Lower lobe of right lung (tissue), 2 donors: ENCODE results near the gene CEACAM4. TPM values are rescaled to one million over a fixed set of nuclear protein-coding genes. Genes with fewer than 3 reads are reported as not detected.

Experiments used
- ATAC-seq, 2 donors: fragments of 200-7000 bp; cut with Tn5 transposase; one replicate each; pipeline ENCODE4 v1.9.1; 2020 to 2022; ENCODE audit warnings: mild to moderate bottlenecking in 2 of 2, moderate library complexity in 2 of 2
- DNase-seq: peaks from one replicate; pipeline ENCODE4 v3.0.0-alpha.2; 2020
- H3K27ac ChIP-seq: fragments of 200-600 bp; one replicate; pipeline ENCODE4 v1.8.0; 2022
- H3K27me3 ChIP-seq: fragments of 200-600 bp; one replicate; pipeline ENCODE4 v1.8.0; 2022; ENCODE audit warnings: low read depth
- H3K36me3 ChIP-seq: fragments of 200-600 bp; one replicate; pipeline ENCODE4 v1.8.0; 2022; ENCODE audit warnings: mild to moderate bottlenecking
- H3K4me1 ChIP-seq: fragments of 200-600 bp; one replicate; pipeline ENCODE4 v1.8.0; 2022
- H3K4me3 ChIP-seq: fragments of 200-600 bp; one replicate; pipeline ENCODE4 v1.8.0; 2022; ENCODE audit warnings: mild to moderate bottlenecking
- H3K9me3 ChIP-seq: fragments of 200-600 bp; one replicate; pipeline ENCODE4 v1.8.0; 2022
- CTCF ChIP-seq: fragments of 200-600 bp; IDR thresholded peaks from one replicate; pipeline ENCODE4 v1.8.0; 2022; ENCODE audit warnings: antibody characterized with exemption, mild to moderate bottlenecking
- intact Hi-C: fragments of 100-400 bp; cut with DNase I; formaldehyde crosslinking; loops from one replicate; pipeline ENCODE4 v1.11.0; 2022
- total RNA-seq: library from RNA; stranded (reverse); fragmentation: NEBNext Ultra II Directional; extraction: Animal tissue kit (Norgen Biotek cat#: 25700); gene quantifications from one replicate; pipeline ENCODE4 v1.2.1, GENCODE V29; 2021
- donor health status: DM: no; HTN: yes; CAD: no; lungs with severe emphysema.

Gene CEACAM4
- total RNA-seq, 1 donor from 2014 or later = 5.6 TPM

GRCh38 chr19:41623360-41623759, 3.5 kb downstream of the CEACAM4 start:
- Histone ChIP-seq H3K4me3 (no peak overlapping the region), H3K36me3 (no peaks in the 10 kb centered on the region), H3K9me3 (no peaks in the 10 kb centered on the region), H3K27me3 (peaks cover 23% of the 10 kb centered on the region), H3K4me1 (peaks cover 9% of the 10 kb centered on the region), H3K27ac (no peak overlapping the region)
- intact Hi-C loops = no loop called here
- DNase-seq (no peak), ATAC-seq (no peak)
- no peak for TF ChIP-seq CTCF

- DNase-seq (no peak), ATAC-seq (peak; percentile 42 to 47)
- no peak overlapping the region for H3K4me3 ChIP-seq
- H3K9me3 ChIP-seq = no peaks in the 10 kb centered on the region
- H3K36me3 ChIP-seq = no peaks in the 10 kb centered on the region
- H3K27me3 ChIP-seq = peaks cover 9% of the 10 kb centered on the region
- H3K4me1 ChIP-seq = peaks cover under 1% of the 10 kb centered on the region
- intact Hi-C loops = no loop called here
- TF ChIP-seq CTCF = no peak
- no peak overlapping the region for H3K27ac ChIP-seq
Measured at GRCh38 chr19:41621654-41622053, 5.2 kb downstream of the CEACAM4 start.

- Histone ChIP-seq H3K27me3 (peaks cover 9% of the 10 kb centered on the region), H3K27ac (no peak overlapping the region), H3K9me3 (no peaks in the 10 kb centered on the region), H3K4me1 (no peaks in the 10 kb centered on the region), H3K4me3 (no peak overlapping the region), H3K36me3 (no peaks in the 10 kb centered on the region)
- intact Hi-C loops = no loop called here
- no peak for TF ChIP-seq CTCF
- ATAC-seq (no peak), DNase-seq (no peak)
Measured at GRCh38 chr19:41621226-41621625, 5.6 kb downstream of the CEACAM4 start.

- intact Hi-C loops = no loop called here
- peaks cover 6% of the 10 kb centered on the region for H3K27me3 ChIP-seq
- no peak for DNase-seq
Measured at GRCh38 chr19:41620171-41620570, 6.7 kb downstream of the CEACAM4 start.

GRCh38 chr19:41619018-41619556, 7.8 kb downstream of the CEACAM4 start:
- no peak for TF ChIP-seq CTCF
- intact Hi-C loops = no loop called here
- H3K9me3 ChIP-seq = no peaks in the 10 kb centered on the region
- H3K27me3 ChIP-seq = no peaks in the 10 kb centered on the region
- H3K27ac ChIP-seq = no peak overlapping the region
- ATAC-seq (peak; percentile 29 to 37), DNase-seq (no peak)
- H3K4me1 ChIP-seq = no peaks in the 10 kb centered on the region
- no peak overlapping the region for H3K4me3 ChIP-seq
- H3K36me3 ChIP-seq = no peaks in the 10 kb centered on the region

More at GRCh38 chr19:41620171-41620570, 6.7 kb downstream of the CEACAM4 start:
- no peak for ATAC-seq
- Histone ChIP-seq H3K27ac (no peak overlapping the region), H3K9me3 (no peaks in the 10 kb centered on the region), H3K36me3 (no peaks in the 10 kb centered on the region), H3K4me3 (no peak overlapping the region), H3K4me1 (no peaks in the 10 kb centered on the region)
- no peak for TF ChIP-seq CTCF
